AML-193 (cell line): Measurements from ENCODE around the gene CTDSPL.

Experiments
- DNase-seq, 2 experiments: peaks; one replicate each; lab custom pipeline; 2025; lab: John Stamatoyannopoulos, UW

The CTDSPL gene

DNA sequence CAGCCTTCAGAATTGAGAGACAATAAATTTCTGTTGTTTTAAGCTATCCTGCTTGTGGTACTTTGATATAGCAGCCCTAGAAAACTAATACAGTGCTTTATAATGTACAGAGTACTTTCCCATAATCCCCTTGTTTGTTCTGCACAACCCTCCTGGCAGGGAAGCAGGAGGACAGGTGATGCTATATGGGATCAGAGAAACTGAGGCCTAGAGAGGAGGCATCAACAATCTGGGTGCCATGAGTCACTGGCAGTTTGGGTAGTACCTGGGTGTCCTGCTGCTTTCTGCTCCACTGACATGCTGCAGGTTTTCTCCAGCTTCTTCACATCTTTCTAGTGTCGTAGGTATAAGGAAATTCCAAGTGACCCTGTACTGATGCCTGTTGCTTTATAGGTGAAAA lies 55.0 kb downstream of the CTDSPL start:
- no peak for DNase-seq

DNA sequence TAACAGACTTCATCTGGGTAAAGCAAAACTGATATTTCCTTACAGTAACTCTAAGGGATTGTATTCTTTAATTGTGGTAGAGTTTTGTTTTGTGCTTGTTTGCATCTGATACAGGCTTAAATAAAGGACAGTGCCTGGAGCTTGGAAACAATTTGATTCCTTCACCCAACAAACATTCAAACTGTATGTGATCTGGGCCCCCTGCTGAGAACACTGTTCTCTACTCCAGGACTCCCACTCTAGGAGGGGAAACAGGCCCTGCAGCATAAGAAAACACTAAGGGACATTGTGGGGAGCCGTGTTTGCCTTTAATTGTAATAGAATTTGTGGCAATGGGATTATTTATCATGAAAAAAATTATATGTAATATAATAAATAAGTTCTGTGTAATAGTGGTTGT lies 56.9 kb downstream of the CTDSPL start:
- DNase-seq: no peak

DNA sequence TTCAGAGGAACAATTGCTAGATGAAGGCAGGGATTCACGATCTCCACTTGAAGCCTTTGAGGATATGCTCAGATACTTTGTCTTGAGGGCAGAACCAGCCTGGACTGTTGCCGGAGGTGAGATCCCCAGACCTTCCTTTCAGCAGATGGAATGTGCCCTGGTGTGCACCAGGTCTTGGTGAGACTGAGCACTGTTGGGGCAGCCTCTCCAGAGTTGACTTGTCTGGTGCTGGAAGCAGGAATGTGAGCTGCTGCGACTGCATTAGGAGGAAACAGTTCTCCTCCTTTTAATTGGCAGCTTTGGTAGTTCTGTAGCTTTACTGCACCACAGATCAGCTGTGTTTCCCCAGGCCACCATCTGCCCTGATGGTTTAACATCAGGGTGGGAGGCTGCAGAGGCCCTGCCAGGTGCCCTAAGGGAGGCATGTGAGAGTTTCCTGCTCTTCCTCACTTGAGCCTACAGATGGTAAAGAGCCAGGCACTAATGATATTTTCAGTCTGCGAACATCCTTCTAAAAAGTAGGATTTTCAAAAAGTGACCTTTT lies 58.5 kb downstream of the CTDSPL start:
- DNase-seq: no peak

DNA sequence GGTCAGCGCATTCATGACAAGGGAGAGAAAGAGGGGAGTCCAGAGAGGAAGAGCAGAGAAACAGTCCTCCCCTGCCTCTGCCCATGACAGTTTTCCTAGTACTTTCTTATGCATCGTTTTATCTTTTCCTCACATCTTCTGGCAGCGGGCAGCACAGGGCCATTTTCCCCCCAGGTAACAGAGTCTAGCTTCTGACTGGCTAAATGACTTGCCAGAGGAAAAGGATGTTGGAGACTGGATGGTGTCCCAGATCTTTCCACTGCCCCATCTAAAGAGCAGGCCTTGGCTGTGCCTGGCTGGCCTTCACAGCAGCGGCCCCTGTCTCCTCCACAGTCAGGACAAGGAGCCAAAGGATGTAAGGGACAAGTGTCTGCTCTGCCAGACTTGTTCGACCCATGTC lies 59.3 kb downstream of the CTDSPL start:
- no peak for DNase-seq

DNA sequence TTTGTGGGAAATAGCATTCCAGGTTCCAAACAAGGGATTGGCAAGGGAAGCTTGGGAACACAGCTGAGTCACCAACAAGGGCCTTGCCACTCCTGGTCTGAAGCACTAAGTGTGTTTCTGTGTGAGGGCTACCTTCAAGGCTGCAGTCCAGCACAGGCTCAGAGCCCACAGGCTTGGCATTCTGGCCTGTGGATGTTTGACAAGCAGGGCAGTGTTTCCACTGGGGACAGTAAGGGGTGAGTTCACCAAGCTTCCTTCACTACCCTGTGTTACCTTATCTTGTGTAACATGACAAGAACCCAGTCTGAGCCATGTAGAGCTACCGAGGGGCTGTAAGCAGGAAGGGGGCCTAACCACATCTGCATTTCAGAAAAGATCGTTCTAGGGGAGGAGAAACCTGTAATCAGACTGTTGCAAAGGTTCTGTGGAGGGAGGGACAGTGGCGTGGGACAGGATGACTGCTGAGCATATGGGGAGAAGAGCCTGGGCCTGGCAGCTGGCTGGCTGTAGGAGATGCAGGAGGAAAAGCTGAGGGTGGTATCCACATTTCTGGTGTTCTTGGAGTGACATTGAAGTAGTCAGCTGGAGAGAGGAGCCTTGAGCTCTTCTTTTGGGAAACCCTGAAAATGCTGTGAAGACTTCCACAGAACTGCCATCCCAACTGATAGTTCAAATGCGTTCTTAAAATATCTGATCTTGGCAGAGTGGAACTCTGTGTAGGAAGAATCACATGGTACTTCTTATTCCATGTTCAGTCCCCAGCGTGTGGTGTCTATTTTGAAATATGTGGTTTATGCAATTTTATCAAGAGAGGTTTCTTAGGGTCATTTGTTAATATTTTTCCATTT lies 61.3 kb downstream of the CTDSPL start:
- no peak for DNase-seq

DNA sequence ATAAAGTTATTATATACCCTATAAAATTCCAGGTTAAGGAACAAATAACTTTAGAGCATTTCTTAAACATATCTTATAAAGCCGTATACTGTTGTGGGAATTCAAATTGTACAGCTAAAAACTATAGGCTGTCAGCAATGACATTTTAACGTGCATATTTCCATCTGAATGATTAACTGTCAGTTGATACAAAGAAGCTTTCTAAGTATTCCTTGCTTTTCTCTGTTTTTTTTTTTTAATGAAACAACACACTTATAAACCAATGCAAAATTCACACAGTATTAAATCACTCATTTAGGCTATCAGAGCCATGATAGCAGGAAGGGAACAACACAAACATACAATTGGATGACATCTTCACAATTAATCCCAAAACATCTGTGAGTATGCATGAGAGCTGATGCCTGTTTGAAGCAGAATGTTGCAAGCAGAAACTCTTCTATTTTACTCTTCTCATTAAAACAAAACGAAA lies 61.9 kb downstream of the CTDSPL start:
- DNase-seq: no peak

DNA sequence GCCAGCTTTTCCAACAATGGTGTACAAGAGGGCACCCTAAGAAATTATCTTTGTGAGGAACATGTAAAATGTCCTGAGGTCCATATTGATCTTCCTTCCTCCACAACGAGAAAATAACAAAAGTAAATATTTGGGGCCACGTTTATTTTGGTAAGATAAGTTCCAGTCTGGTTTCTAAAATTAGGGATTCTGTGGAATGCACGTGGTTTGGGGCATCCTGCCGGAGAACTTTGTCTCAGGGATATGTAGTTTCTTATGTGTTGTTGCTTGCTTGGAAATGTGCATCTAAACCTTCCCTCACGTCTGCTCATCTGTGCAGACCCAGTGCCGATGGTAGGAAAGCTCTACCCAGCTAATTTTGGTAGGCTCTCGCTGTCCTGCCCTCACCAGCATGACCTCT lies 62.8 kb downstream of the CTDSPL start:
- DNase-seq: no peak

DNA sequence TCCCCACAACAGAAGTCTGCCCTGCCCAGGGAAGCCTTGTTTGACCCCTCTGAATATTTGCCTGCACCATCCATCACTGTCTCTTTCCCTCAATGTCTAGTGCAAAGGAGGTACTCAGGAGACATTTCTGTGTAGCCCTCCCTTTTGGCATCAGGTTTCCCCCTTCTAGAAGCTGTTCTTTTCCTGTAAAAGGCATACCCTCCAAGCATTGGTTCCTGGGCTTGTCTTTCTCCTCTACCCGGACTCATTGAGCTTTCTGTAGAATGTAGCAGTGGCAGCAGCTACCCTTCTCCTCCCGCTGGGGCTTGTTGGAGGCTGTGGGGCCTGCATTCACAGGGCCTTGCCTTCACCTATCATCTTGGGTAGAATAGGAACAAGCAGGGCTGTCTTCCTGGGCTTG lies 63.5 kb downstream of the CTDSPL start:
- DNase-seq: no peak

DNA sequence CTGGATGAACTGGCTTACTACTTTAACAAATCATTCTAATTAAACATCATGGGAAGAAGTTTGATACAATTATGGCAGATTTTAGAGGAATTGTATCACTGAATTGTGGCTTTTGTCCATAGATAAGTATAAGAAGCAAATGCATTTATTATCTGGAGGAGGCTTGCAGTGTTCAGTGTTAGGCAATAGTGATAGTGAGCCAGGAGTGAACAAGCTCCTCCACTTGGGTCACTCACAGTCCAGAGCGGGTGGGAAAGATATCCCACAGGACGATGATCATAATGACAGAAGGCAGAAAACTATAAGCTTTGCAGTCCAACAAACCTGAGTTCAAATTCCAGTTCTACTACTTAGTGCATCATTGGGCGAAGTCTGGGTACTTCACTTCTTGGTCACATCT lies 64.9 kb downstream of the CTDSPL start:
- DNase-seq: no peak

DNA sequence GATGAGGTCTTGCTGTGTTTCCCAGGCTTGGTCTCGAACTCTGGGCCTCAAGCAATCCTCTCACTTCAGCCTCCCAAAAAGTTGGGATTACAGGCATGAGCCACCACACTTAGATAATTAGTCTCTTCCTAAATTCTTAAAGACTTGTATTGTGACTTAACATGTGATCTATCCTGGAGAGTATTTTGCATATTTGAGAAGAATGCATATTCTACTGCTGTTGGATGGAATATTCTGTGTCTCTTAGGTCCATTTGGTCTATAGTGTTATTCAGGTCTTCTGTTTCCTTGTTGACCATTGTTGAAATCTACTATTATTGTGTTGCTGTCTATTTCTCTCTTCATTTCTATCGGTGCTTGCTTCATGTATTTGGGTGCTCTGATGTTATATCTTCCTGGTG lies 68.8 kb downstream of the CTDSPL start:
- no peak for DNase-seq

DNA sequence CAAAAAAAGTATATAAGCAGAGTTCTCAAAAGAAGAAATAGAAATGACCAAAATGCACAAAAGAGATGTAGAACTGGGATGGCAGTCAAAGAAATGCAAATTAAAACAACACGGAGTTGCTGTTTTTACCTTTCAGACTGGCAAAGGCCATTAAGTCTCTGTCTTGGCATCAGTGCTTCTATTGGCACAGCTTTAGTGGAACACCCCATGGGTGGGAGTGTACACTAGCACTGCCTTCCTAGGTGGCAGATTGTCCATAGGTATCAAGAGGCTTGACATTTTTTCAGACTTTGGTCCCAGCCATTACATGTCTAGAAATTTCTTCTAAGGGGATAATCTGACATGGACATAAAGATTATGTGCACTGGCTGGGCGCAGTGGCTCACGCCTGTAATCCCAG lies 70.8 kb downstream of the CTDSPL start:
- no peak for DNase-seq

DNA sequence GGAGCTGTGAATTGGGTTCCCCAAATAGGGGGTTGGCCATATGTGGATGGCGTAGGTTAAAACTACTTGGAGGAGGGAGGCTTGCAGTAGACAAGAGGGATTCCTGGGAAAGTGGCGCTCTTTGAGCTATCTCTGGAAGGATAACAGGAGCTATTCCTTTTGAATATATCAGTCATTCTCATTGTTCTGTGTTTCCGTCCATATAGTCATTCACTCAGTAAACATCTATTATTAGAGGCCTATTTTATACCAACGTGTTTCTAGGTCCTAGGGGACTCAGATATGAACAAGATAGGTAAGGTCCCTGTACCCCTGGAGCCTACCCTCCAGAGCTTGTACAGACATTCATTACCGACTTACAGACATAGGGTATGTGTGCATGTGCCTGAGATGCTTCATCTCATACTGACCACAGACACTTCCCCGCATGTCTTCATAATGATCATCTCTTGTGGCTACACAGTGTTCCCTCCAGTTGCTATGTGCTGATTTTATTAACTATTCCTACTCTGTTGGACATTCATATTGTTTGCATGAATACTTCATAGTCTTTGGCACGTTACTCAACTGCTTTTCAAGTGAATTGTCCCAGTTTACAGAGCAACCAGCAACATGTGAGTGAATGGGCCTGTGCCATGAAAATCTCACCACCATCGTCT lies 73.1 kb downstream of the CTDSPL start:
- DNase-seq: no peak

DNA sequence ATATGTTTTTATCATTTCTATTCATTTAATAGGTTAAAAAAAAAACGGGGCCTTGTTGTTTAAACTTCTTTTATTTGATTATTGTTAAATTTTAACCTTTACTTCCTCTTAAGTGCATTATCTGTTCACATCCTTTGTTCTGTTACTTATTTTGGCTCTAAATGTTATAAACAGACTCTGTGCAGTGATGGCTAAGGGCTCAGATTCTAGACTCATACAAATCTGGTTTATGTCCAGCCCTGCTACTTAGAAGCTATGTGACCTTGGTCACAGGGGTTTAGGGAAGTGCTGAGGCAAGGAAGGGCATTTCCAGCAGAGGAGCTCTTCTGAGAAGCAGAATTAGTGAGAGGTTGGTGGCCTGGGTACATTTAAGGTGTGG lies 73.6 kb downstream of the CTDSPL start:
- no peak for DNase-seq

DNA sequence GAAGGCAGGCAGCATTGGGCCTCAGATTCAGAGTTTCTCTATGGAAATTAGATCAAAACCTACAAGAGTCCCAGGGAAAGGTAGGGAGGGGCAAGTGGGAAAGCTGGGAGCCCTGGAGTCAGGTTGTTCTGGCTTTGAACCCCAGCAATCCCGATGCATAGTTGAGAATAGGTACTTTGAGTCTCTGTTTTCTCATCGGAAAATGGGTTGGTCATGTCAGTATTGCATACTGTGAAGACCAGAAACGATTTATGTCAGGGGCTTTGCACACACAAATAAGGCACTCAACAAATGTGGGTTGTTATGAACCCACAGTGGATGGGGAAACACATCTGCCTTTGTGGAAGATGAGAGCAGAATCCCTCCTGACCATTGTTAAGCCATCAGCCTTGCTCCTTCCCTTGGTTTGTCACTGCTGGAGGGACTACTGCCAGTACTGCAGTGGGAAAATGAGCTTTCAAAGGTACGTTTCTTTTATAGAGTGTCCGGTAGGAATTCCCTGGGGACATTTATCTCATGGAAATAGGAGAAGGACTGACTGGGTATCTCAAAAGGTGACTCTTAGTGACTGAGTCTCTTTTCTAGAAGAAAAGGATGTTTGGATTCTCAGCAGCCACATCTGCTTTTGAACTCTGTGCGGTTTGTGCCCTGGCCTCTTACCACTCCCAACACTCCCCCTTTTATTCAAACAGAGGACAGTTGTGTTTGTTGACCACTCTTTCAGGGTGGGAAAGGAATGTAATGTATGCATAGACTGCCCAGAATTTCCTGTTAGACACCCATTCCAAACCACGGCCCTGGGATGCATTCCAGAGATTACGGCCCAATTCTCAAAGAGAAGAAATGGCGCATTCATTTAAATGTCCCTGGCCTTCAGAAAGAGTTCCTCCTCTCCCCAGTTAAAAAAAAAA lies 74.3 kb downstream of the CTDSPL start:
- DNase-seq: no peak

DNA sequence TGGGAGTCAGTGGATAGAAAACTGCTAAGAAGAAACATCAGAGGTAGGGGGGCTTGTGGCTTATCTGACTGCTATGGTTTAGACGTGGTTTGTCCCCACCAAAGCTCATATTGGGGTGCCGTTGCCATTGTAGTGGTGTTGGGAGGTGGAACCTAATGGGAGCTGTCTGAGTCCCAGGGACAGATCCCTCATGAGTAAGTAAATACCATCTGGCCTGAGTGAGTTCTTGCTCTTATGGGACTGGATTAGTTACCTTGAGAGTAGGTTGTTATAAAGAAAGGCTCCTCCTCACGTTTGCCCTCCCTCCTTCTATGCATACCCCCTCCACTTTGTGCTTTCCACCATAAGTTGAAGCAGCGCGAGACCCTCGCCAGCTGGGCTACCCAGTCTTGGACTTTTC lies 75.5 kb downstream of the CTDSPL start:
- DNase-seq: no peak

DNA sequence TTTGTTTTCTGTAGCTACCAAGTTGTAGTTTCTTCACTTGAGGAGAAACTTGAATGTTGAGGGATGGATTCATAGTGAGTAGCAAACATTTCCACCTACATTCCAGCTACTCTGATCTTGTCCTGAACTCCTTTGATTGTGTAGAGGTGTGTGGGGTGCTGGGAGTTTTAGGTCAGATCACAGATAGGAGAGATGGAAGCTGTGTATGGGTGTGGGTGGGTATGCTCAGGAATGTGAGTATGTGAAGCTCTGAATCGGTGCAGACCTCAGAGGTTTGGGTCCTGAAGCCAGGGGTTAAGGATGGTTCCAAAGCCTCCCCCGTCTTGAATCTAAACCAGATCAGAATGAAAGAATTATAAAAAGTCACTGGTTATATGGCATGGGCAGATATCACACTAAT lies 76.3 kb downstream of the CTDSPL start:
- DNase-seq: no peak

DNA sequence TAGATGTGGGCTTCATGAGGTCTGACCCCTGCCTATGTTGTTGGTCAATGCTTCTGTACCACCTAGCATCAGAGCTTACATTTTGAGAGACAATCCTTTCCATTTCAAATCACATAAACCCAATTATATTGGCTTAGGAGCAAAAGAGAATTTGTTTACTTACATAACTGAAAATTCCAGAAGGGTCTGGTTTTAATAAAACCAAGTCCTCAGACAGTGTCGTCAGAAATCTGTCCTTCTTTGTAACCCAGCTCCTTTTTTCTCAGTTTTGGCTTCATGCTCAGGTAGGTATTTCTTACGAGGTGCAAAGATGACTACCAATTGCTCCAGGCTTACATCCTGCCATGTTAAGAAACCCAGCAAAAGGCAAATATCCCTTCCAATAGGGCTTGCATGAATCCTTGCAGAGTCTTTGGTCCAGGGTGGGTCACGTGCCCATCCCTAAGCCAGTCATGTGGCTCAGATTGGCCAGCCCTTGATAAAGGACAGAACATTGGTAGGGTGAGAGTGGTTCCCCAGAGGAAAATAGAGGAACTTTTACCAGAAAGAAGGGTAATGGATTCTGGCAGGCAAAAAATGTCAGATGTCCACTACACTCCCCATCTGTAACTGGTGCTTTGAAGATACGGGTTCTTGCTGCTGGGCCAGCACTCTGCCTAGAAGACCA lies 78.7 kb downstream of the CTDSPL start:
- no peak for DNase-seq

DNA sequence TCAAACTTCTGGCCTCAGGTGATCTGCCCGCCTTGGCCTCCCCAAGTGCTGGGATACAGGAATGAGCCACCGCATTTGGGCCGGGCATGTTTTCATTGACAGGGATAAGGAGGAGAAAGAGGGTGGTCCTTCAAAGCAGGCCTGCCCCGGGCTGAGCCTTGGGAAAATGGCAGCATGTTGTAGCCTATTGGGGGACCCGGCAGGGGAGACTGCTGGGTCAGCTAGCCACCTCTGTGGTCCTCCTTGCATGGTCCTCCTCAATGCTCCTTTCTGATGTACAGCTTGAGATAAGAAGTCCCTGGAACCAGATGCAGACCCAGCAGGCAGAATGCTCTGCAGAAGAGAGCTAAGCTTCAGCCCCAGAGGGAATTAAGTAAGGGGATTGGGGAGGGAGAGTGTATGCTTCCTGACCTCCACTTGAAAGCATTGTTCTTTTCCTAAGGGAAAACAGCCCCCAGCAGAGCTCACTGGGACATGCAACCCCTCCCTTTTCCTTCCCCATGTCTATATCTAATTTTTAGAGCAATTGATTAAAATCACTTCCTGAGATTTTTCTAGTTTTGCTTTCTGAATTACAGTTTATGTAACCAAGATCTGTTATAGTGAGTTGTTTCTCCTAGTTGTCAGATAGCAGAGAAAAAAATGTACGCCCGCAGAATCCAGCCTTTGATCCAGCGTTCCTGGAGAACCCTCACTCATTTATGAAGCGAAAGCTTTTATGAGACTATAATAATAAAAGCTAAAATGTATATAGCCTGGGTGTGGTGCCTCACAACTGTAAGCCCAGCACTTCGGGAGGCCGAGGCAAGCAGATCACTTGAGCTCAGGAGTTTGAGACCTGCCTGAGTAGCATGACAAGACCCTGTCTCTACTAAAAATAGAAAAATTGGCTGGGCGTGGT lies 80.2 kb downstream of the CTDSPL start:
- DNase-seq: no peak

DNA sequence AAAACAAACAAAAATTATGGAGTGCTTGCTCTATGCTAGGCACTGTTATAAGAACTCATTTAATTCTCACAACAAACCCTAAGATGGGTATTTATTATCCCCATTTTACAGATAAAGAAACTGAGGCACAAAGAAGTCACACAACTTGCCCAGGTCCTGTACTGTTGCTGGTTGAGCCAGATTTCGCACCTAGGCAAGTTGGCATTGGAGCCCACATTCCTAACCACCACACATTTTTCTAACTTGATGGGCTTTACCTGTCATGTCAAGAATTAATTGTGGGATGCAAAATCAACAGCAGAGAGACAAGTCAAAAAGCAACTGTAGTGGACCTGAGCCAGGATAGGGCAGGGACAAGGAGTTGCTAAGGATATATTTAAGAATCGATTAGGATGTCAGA lies 81.0 kb downstream of the CTDSPL start:
- DNase-seq: no peak

DNA sequence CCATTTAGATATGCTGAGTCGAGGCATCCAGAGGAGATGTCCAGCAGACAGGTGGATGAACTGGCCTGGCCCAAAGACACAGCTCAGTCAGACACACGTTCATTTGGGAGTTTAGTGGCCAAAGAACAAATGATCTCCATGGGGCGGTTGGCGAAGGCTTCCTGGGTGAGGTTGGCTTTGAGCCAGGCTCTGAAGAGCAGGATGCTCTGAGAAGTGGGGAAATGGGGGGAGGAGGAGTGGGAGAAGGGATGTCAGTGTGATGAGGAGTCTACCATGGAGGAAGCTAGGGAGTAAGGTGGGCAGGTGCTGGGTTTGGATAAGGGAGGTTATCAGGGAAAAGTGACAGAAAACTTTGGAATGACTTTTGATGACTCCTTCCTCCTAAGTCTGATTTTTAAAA lies 81.4 kb downstream of the CTDSPL start:
- DNase-seq: no peak
